HepG2 (cell line): ENCODE results near the gene KATNA1. TPM values are rescaled to one million over a fixed set of nuclear protein-coding genes. Genes with fewer than 3 reads are reported as not detected.

ENCODE experiments used
- ATAC-seq: fragments of 200-7000 bp; cut with Tn5 transposase; 3 replicates; pipeline ENCODE4 v1.9.1; 2020; ENCODE audit warnings: mild to moderate bottlenecking, moderate library complexity
- BruUV-seq: library from RNA; stranded (reverse); fragments of 400-500 nt; replicated peaks from 2 replicates; lab custom pipeline; 2021; lab: Mats Ljungman, UMichigan
- CTCF ChIA-PET: fragments of 300-600 bp; formaldehyde crosslinking; extraction: SDS; loops from one replicate; lab custom pipeline; 2021; ENCODE audit warnings: low total read pairs, inconsistent platforms, low intra/inter-chr PET ratio; lab: Yijun Ruan, JAX
- POLR2A ChIA-PET: fragments of 350-600 bp; sonication (Branson Sonifier 250); formaldehyde crosslinking; loops from one replicate; lab custom pipeline; 2020; ENCODE audit warnings: antibody characterized with exemption, inconsistent platforms; lab: Yijun Ruan, JAX
- DNase-seq: peaks from one replicate; pipeline ENCODE4 v3.0.0-alpha.2; 2015; ENCODE audit warnings: low spot score
- FAIRE-seq: peaks from 3 replicates; lab custom pipeline; 2011; peaks lifted over from hg19 to GRCh38; lab: Jason Lieb, UNC
- H2AFZ ChIP-seq: one replicate; pipeline ENCODE4 v1.6.1; 2011; ENCODE audit warnings: low read length, inconsistent platforms
- H3K27ac ChIP-seq: fragments of 300-600 bp; 3 replicates; pipeline ENCODE4 v1.8.0; 2011; ENCODE audit warnings: mixed run types, mild to moderate bottlenecking, mixed read lengths, low read length, inconsistent platforms; ENCODE audit not compliant: insufficient read depth; ENCODE audit errors: extremely low read length
- H3K27me3 ChIP-seq, 2 experiments: fragments of 200-600 bp in 1 of 2; 2 replicates in 1 of 2; 3 replicates in 1 of 2; pipeline versions ENCODE4 v1.6.0 to v1.8.0; 2011; ENCODE audit warnings: low read length in 2 of 2, mild to moderate bottlenecking in 2 of 2, moderate library complexity in 2 of 2, inconsistent platforms in 1 of 2; ENCODE audit not compliant: insufficient read depth in 2 of 2, control insufficient read depth in 1 of 2
- H3K36me3 ChIP-seq, 2 experiments: fragments of 200-600 bp in 1 of 2; replicated peaks in 1 of 2; 2 replicates in 1 of 2; 3 replicates in 1 of 2; pipeline versions ENCODE4 v1.5.1 to v1.8.0; 2011; ENCODE audit warnings: low read length in 2 of 2, inconsistent platforms in 1 of 2; ENCODE audit not compliant: insufficient read depth in 2 of 2, control insufficient read depth in 1 of 2
- H3K4me1 ChIP-seq: 2 replicates; pipeline ENCODE4 v1.5.1; 2012; ENCODE audit warnings: low read length, inconsistent platforms; ENCODE audit not compliant: insufficient read depth
- H3K4me2 ChIP-seq: 2 replicates; pipeline ENCODE4 v1.6.0; 2011; ENCODE audit warnings: low read depth, low read length, inconsistent platforms
- H3K4me3 ChIP-seq, 3 experiments: fragments of 200-600 bp in 1 of 3; sonication (generic), shearing (Covaris generic) in 1 of 3; replicated peaks in 1 of 3; 2 replicates each; pipeline ENCODE4 v1.5.1; 2011 to 2016; ENCODE audit warnings: low read length in 3 of 3, inconsistent platforms in 2 of 3, low read depth in 2 of 3, mild to moderate bottlenecking in 2 of 3, control low read depth in 1 of 3, mixed read lengths in 1 of 3; ENCODE audit not compliant: insufficient read depth in 1 of 3
- H3K79me2 ChIP-seq: one replicate; pipeline ENCODE4 v1.6.1; 2011; ENCODE audit warnings: low read length, inconsistent platforms; ENCODE audit not compliant: insufficient read depth
- H3K9ac ChIP-seq: 2 replicates; pipeline ENCODE4 v1.6.0; 2011; ENCODE audit warnings: mild to moderate bottlenecking, low read depth, low read length, inconsistent platforms; ENCODE audit not compliant: insufficient read depth
- H3K9me3 ChIP-seq: 2 replicates; pipeline ENCODE4 v1.5.1; 2012; ENCODE audit warnings: mild to moderate bottlenecking, low read length
- H4K20me1 ChIP-seq: 2 replicates; pipeline ENCODE4 v1.6.0; 2011; ENCODE audit warnings: inconsistent platforms, mild to moderate bottlenecking, low read length, moderate library complexity; ENCODE audit not compliant: insufficient read depth
- HNRNPUL1 ChIP-seq: fragments of 200-400 bp; formaldehyde crosslinking; IDR thresholded peaks from 2 replicates; pipeline ENCODE4 v1.6.1; 2017; ENCODE audit warnings: low read depth, mild to moderate bottlenecking, low read length, moderate library complexity
- KIAA2018 ChIP-seq: sonication (generic); formaldehyde crosslinking; IDR thresholded peaks from 2 replicates; pipeline ENCODE4 v1.5.0; 2020; ENCODE audit warnings: mild to moderate bottlenecking, missing genetic modification reagents, borderline replicate concordance
- MED8 ChIP-seq: sonication (generic); formaldehyde crosslinking; IDR thresholded peaks from 2 replicates; pipeline ENCODE4 v1.8.1; 2023; ENCODE audit warnings: mild to moderate bottlenecking, missing genetic modification reagents; ENCODE audit not compliant: insufficient replicate concordance
- MLLT10 ChIP-seq: sonication (generic); formaldehyde crosslinking; IDR thresholded peaks from 2 replicates; pipeline ENCODE4 v1.4.0; 2020; ENCODE audit warnings: missing genetic modification reagents
- MNT ChIP-seq: fragments of 450-650 bp; IDR thresholded peaks from 2 replicates; pipeline ENCODE4 v1.6.1; 2016
- PATZ1 ChIP-seq: sonication (generic); formaldehyde crosslinking; IDR thresholded peaks from 2 replicates; pipeline ENCODE4 v1.4.0; 2020; ENCODE audit warnings: missing genetic modification reagents
- ZZZ3 ChIP-seq: sonication (generic); formaldehyde crosslinking; IDR thresholded peaks from 2 replicates; pipeline ENCODE4 v1.4.0; 2020; ENCODE audit warnings: missing genetic modification reagents, mild to moderate bottlenecking, borderline replicate concordance
- in situ Hi-C: cut with HindIII; loops from 2 replicates; pipeline ENCODE4 v1.10.0; 2017; ENCODE audit warnings: low pct_unique_long_range_greater_than_20kb; ENCODE audit not compliant: extremely low pct_ligation_motif_present
- intact Hi-C: fragments of 100-400 bp; cut with micrococcal nuclease; formaldehyde crosslinking; loops from one replicate; pipeline ENCODE4 v1.10.0; 2022; ENCODE audit not compliant: unreplicated experiment
- polyA plus RNA-seq, 8 experiments: library from polyadenylated mRNA; depleted of rRNA in 3 of 8; stranded (reverse) in 7 of 8; unstranded in 1 of 8; fragments of >200 nt; fragmentation: Illumina TruSeq in 4 of 8; extraction: Trizol in 4 of 8; gene quantifications; 2 replicates each; pipeline versions ENCODE4 v1.2.1 to v1.2.3, GENCODE V29; 2011 to 2016; ENCODE audit warnings: low read depth in 4 of 8, missing spikeins in 1 of 8, mixed read lengths in 1 of 8; ENCODE audit not compliant: insufficient read depth in 1 of 8
- total RNA-seq, 5 experiments: library from RNA; depleted of rRNA; stranded (reverse); fragments of >200 nt; fragmentation: Illumina TruSeq; extraction: Trizol; gene quantifications; 2 replicates each; pipeline ENCODE4 v1.2.3, GENCODE V29; 2016; ENCODE audit warnings: low read depth in 1 of 5
- TF ChIP-seq, protein P1 (sequence below): sonication (generic); formaldehyde crosslinking; IDR thresholded peaks from 2 replicates; pipeline ENCODE4 v1.9.0; 2021; ENCODE audit warnings: missing genetic modification reagents, borderline replicate concordance
- TF ChIP-seq, protein P2 (sequence below): IDR thresholded peaks from 2 replicates; pipeline ENCODE4 v1.6.1; 2016; ENCODE audit warnings: mild to moderate bottlenecking, missing biosample characterization, missing genetic modification reagents

Gene KATNA1
- total and polyA plus RNA-seq, 2 of the 13 experiments (the other 11 are each of a cell fraction or from before 2014, with no cell fraction given) = 14.8 to 25.3 TPM

DNA sequence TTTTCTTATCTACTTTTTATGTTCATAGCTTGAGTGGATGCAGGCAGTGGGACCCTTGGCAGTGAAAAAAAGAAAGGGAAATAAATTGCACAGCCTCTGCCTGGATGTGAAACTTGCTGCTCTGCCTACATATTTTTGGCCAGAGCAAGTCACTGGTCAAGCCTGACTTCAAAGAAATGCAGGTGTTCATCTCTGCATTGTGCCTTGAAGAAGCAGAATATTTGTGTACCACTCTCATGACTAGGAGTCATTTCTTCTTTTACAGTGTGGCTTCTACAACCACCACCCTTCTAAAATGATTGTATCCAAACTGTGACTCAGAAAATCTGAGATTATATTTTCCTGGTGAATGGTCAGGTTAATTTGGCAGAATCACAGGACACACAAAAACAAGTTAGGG lies 2.5 kb upstream of the KATNA1 start:
- no peak overlapping the region for H3K4me3 ChIP-seq
- no peaks in the 10 kb centered on the region for H3K36me3 ChIP-seq
- FAIRE-seq (no peak), ATAC-seq (no peak), DNase-seq (no peak)
- intact Hi-C loops = no loop called here
- H3K4me2 ChIP-seq = no peak overlapping the region
- no peak overlapping the region for H2AFZ ChIP-seq
- in situ Hi-C loops = no loop called here
- H3K9me3 ChIP-seq = no peaks in the 10 kb centered on the region
- H3K4me1 ChIP-seq = peaks cover 16% of the 10 kb centered on the region
- no peak overlapping the region for H3K9ac ChIP-seq
- peaks cover 11% of the 10 kb centered on the region for H3K79me2 ChIP-seq
- no TSS peak for BruUV-seq
- H3K27me3 ChIP-seq = no peaks in the 10 kb centered on the region; a peak in 1 of 5 replicates
- no peaks in the 10 kb centered on the region for H4K20me1 ChIP-seq
- ChIA-PET POLR2A (interaction anchor here (1.7 kb wide), 1 partner anchor 67 kb away, joined by 6 read pairs; the partner anchor contains the start of gene LATS1), CTCF (no interaction called here)
- no peak overlapping the region for H3K27ac ChIP-seq
- TF ChIP-seq MNT (no peak), PATZ1 (no peak), MLLT10 (CRISPR knock-in tag) (no peak), ZZZ3 (CRISPR knock-in tag) (no peak), MED8 (CRISPR knock-in tag) (no peak), HNRNPUL1 (no peak), KIAA2018 (CRISPR knock-in tag) (no peak)
- TF ChIP-seq, protein P1, sequence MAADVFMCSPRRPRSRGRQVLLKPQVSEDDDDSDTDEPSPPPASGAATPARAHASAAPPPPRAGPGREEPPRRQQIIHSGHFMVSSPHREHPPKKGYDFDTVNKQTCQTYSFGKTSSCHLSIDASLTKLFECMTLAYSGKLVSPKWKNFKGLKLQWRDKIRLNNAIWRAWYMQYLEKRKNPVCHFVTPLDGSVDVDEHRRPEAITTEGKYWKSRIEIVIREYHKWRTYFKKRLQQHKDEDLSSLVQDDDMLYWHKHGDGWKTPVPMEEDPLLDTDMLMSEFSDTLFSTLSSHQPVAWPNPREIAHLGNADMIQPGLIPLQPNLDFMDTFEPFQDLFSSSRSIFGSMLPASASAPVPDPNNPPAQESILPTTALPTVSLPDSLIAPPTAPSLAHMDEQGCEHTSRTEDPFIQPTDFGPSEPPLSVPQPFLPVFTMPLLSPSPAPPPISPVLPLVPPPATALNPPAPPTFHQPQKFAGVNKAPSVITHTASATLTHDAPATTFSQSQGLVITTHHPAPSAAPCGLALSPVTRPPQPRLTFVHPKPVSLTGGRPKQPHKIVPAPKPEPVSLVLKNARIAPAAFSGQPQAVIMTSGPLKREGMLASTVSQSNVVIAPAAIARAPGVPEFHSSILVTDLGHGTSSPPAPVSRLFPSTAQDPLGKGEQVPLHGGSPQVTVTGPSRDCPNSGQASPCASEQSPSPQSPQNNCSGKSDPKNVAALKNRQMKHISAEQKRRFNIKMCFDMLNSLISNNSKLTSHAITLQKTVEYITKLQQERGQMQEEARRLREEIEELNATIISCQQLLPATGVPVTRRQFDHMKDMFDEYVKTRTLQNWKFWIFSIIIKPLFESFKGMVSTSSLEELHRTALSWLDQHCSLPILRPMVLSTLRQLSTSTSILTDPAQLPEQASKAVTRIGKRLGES = no peak
- TF ChIP-seq, protein P2, sequence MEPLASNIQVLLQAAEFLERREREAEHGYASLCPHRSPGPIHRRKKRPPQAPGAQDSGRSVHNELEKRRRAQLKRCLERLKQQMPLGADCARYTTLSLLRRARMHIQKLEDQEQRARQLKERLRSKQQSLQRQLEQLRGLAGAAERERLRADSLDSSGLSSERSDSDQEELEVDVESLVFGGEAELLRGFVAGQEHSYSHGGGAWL (CRISPR knock-in tag) = no peak
